Prostate gland (tissue), 2 donors: ENCODE data around the gene DDX54. TPM values are rescaled to one million over a fixed set of nuclear protein-coding genes. Genes with fewer than 3 reads are reported as not detected.

Source experiments
- DNase-seq: peaks from one replicate; pipeline ENCODE4 v3.0.0-alpha.2; 2019; ENCODE audit warnings: low spot score
- H3K27ac ChIP-seq, 2 donors: fragments of 200-600 bp; sonication (generic); 2 replicates each; pipeline ENCODE4 v1.5.1; 2017 to 2019
- H3K27me3 ChIP-seq: fragments of 200-600 bp; sonication (generic); replicated peaks from 2 replicates; pipeline ENCODE4 v1.5.1; 2019; ENCODE audit not compliant: insufficient read depth
- H3K36me3 ChIP-seq, 2 donors: fragments of 200-600 bp; sonication (generic); 1 replicate in 1 of 2; 2 replicates in 1 of 2; pipeline versions ENCODE4 v1.5.1 to v1.8.1; 2017 to 2019
- H3K4me1 ChIP-seq: fragments of 200-600 bp; sonication (generic); replicated peaks from 2 replicates; pipeline ENCODE4 v1.5.1; 2019
- H3K4me3 ChIP-seq, 2 donors: fragments of 200-600 bp; sonication (generic); 2 replicates each; pipeline ENCODE4 v1.5.1; 2017 to 2019
- H3K9me3 ChIP-seq: fragments of 200-600 bp; sonication (generic); 2 replicates; pipeline ENCODE4 v1.5.1; 2017
- CTCF ChIP-seq, 4 experiments: fragments of 200-600 bp in 2 of 4; fragments of 450-650 bp in 2 of 4; sonication (generic) in 2 of 4; IDR thresholded peaks; 1 replicate in 3 of 4; 2 replicates in 1 of 4; pipeline ENCODE4 v1.5.1; 2016 to 2019; ENCODE audit warnings: antibody characterized with exemption in 4 of 4, mild to moderate bottlenecking in 2 of 4, moderate library complexity in 2 of 4
- POLR2A ChIP-seq: fragments of 450-650 bp; IDR thresholded peaks from one replicate; pipeline ENCODE4 v1.6.1; 2016; ENCODE audit warnings: antibody characterized with exemption, mild to moderate bottlenecking
- POLR2AphosphoS5 ChIP-seq: sonication (generic); formaldehyde crosslinking; IDR thresholded peaks from one replicate; pipeline ENCODE4 v1.6.1; 2017; ENCODE audit warnings: antibody characterized with exemption
- WGBS: methylation state at CpG from one replicate; pipeline ENCODE4 v1.1.5; 2018; 5-methylcytosine and 5-hydroxymethylcytosine counted together
- intact Hi-C: fragments of 100-400 bp; cut with DNase I; formaldehyde crosslinking; loops from one replicate; pipeline ENCODE4 v1.14.2; 2022
- total RNA-seq, 2 donors: library from RNA; depleted of rRNA; stranded (reverse); fragments of >200 nt; gene quantifications; one replicate each; pipeline ENCODE4 v1.1.0, GENCODE V29; 2016

The DDX54 gene
- total RNA-seq, 2 donors from 2014 or later = 66.3 to 119 TPM

- Histone ChIP-seq H3K36me3 (peaks cover 28 to 32% of the 10 kb centered on the region in 2 donors), H3K4me1 (no peaks in the 10 kb centered on the region), H3K4me3 (no peak overlapping the region), H3K9me3 (no peaks in the 10 kb centered on the region), H3K27me3 (no peaks in the 10 kb centered on the region), H3K27ac (no peak overlapping the region)
- intact Hi-C loops = loop anchor here (5.0 kb wide), 1 partner anchor 124 kb away; no protein-coding TSS in a partner anchor
- no peak for DNase-seq
- TF ChIP-seq POLR2A (no peak), POLR2AphosphoS5 (no peak), CTCF (IDR thresholded peaks at IDR 0.05) (no peak)
- 92% methylated on average over 9 of the region's 9 CpGs for WGBS
These were observed 13.7 kb downstream of the DDX54 start for GRCh38 chr12:113171543-113171942.

- Histone ChIP-seq H3K4me1 (no peaks in the 10 kb centered on the region), H3K4me3 (no peak overlapping the region), H3K9me3 (no peaks in the 10 kb centered on the region), H3K36me3 (peaks cover 28 to 38% of the 10 kb centered on the region in 2 donors), H3K27ac (no peak overlapping the region), H3K27me3 (no peaks in the 10 kb centered on the region)
- DNase-seq = no peak
- intact Hi-C loops = loop anchor here (5.0 kb wide), 1 partner anchor 124 kb away; no protein-coding TSS in a partner anchor
- TF ChIP-seq POLR2AphosphoS5 = no peak
- TF ChIP-seq POLR2A = no peak
- TF ChIP-seq CTCF (IDR thresholded peaks at IDR 0.05) = no peak
- WGBS = 89% methylated on average over 4 of the region's 4 CpGs
These were observed 14.4 kb downstream of the DDX54 start for GRCh38 chr12:113170926-113171325.

- Histone ChIP-seq H3K36me3 (peaks cover 28 to 42% of the 10 kb centered on the region in 2 donors), H3K27ac (no peak overlapping the region), H3K4me3 (no peak overlapping the region), H3K4me1 (no peaks in the 10 kb centered on the region), H3K27me3 (no peaks in the 10 kb centered on the region), H3K9me3 (no peaks in the 10 kb centered on the region)
- intact Hi-C loops = loop anchor here (5.0 kb wide), 1 partner anchor 123 kb away; no protein-coding TSS in a partner anchor
- TF ChIP-seq CTCF (IDR thresholded peaks at IDR 0.05) (no peak), POLR2A (no peak), POLR2AphosphoS5 (no peak)
- no peak for DNase-seq
- 86% methylated on average over 5 of the region's 5 CpGs for WGBS
These were observed 14.8 kb downstream of the DDX54 start for GRCh38 chr12:113170457-113170856.

- no peaks in the 10 kb centered on the region for H3K4me1 ChIP-seq
- no peaks in the 10 kb centered on the region for H3K27me3 ChIP-seq
- intact Hi-C loops = loop anchor here (5.0 kb wide), 1 partner anchor 122 kb away; no protein-coding TSS in a partner anchor
- H3K36me3 ChIP-seq = peaks cover 28 to 48% of the 10 kb centered on the region in 2 donors
- WGBS = 96% methylated on average over 13 of the region's 13 CpGs
- no peak overlapping the region for H3K27ac ChIP-seq
- DNase-seq = no peak
- TF ChIP-seq POLR2A (no peak), CTCF (IDR thresholded peaks at IDR 0.05) (no peak), POLR2AphosphoS5 (no peak)
- H3K4me3 ChIP-seq = no peak overlapping the region
- H3K9me3 ChIP-seq = no peaks in the 10 kb centered on the region
These were observed 15.6 kb downstream of the DDX54 start for GRCh38 chr12:113169697-113170096.

GRCh38 chr12:113167868-113168267 is 17.4 kb downstream of the DDX54 start:
- no peaks in the 10 kb centered on the region for H3K9me3 ChIP-seq
- no peaks in the 10 kb centered on the region for H3K4me1 ChIP-seq
- no peak for TF ChIP-seq POLR2A
- no peak overlapping the region for H3K27ac ChIP-seq
- 94% methylated on average over 10 of the region's 10 CpGs for WGBS
- H3K27me3 ChIP-seq = no peaks in the 10 kb centered on the region
- H3K4me3 ChIP-seq = no peak overlapping the region
- intact Hi-C loops = no loop called here
- DNase-seq = no peak
- H3K36me3 ChIP-seq = peaks cover 28 to 59% of the 10 kb centered on the region in 2 donors
